GM12872 (cell line): ENCODE measurements around the gene DMRT1.

Experiments used
- CTCF ChIP-seq: IDR thresholded peaks from 3 replicates; pipeline ENCODE4 v1.5.1; 2011; ENCODE audit warnings: low read depth, mild to moderate bottlenecking, low read length, moderate library complexity; ENCODE audit not compliant: insufficient read depth

The DMRT1 gene

GRCh38 chr9:995781-996180 lies 154.3 kb downstream of the DMRT1 start:
- TF ChIP-seq CTCF = no peak

GRCh38 chr9:998299-999110 lies 157.0 kb downstream of the DMRT1 start:
- TF ChIP-seq CTCF = peak; percentile 53

- no peak for TF ChIP-seq CTCF
Observed at GRCh38 chr9:1001838-1002237, 160.3 kb downstream of the DMRT1 start.

GRCh38 chr9:1002678-1003077 lies 161.2 kb downstream of the DMRT1 start:
- no peak for TF ChIP-seq CTCF

- peak; percentile 60 for TF ChIP-seq CTCF
Observed at GRCh38 chr9:1005043-1005667, 163.7 kb downstream of the DMRT1 start.

GRCh38 chr9:1007312-1007711 lies 165.8 kb downstream of the DMRT1 start:
- no peak for TF ChIP-seq CTCF

GRCh38 chr9:1008216-1008615 lies 166.7 kb downstream of the DMRT1 start:
- TF ChIP-seq CTCF = no peak
